Mucosa of descending colon (tissue), 3 donors: ENCODE measurements around the gene PTPN22. TPM values are rescaled to one million over a fixed set of nuclear protein-coding genes. Genes with fewer than 3 reads are reported as not detected.

Experiments used
- ATAC-seq: fragments of 200-7000 bp; cut with Tn5 transposase; one replicate; pipeline ENCODE4 v1.9.1; 2020; ENCODE audit warnings: mild to moderate bottlenecking, moderate library complexity
- DNase-seq, 3 donors: peaks; one replicate each; pipeline ENCODE4 v3.0.0-alpha.2; 2020
- H3K36me3 ChIP-seq: fragments of 200-600 bp; one replicate; pipeline ENCODE4 v1.8.0; 2021; ENCODE audit warnings: low read depth, mild to moderate bottlenecking
- H3K4me1 ChIP-seq: fragments of 200-600 bp; one replicate; pipeline ENCODE4 v1.8.0; 2021; ENCODE audit warnings: low read depth, mild to moderate bottlenecking
- H3K4me3 ChIP-seq: fragments of 200-600 bp; one replicate; pipeline ENCODE4 v1.8.0; 2021; ENCODE audit warnings: mild to moderate bottlenecking
- H3K9me3 ChIP-seq: fragments of 200-600 bp; one replicate; pipeline ENCODE4 v1.8.0; 2021; ENCODE audit warnings: mild to moderate bottlenecking
- CTCF ChIP-seq: fragments of 200-600 bp; IDR thresholded peaks from one replicate; pipeline ENCODE4 v1.8.0; 2022; ENCODE audit warnings: antibody characterized with exemption, mild to moderate bottlenecking
- intact Hi-C, 2 donors: fragments of 100-400 bp; cut with DNase I in 1 of 2; cut with micrococcal nuclease in 1 of 2; formaldehyde crosslinking; loops; one replicate each; pipeline versions ENCODE4 v1.11.0 to v1.11.1; 2022; cut with DNase I, micrococcal nuclease
- total RNA-seq, 3 donors: library from RNA; stranded (reverse); fragmentation: NEBNext Ultra II Directional in 2 of 3; extraction: Animal tissue kit (Norgen Biotek cat#: 25700) in 2 of 3; gene quantifications; one replicate each; pipeline versions ENCODE4 v1.2.1 to v1.2.4, GENCODE V29; 2021 to 2023
- donor health status: DM: no; HTN: no; CAD: no; lungs with moderate emphysema.
- donor health status: DM: no; HTN: no; CAD: no.
- donor health status: DM: no; HTN: yes; CAD: no.

The PTPN22 gene
- total RNA-seq, 3 donors from 2014 or later: 4.3 to 8.3 (median 5.2) TPM

- DNase-seq: peak in 2 of 3 donors; percentile 44 to 55
- peak; percentile 69 for ATAC-seq
- TF ChIP-seq CTCF: no peak
- Histone ChIP-seq H3K9me3 (no peaks in the 10 kb centered on the region), H3K4me3 (peak overlapping the region; percentile 18), H3K36me3 (peaks cover 5% of the 10 kb centered on the region), H3K4me1 (peaks cover 18% of the 10 kb centered on the region)
- intact Hi-C loops: no loop called here
Measured at GRCh38 chr1:113886417-113887401, 15.2 kb upstream of the PTPN22 start.

DNA sequence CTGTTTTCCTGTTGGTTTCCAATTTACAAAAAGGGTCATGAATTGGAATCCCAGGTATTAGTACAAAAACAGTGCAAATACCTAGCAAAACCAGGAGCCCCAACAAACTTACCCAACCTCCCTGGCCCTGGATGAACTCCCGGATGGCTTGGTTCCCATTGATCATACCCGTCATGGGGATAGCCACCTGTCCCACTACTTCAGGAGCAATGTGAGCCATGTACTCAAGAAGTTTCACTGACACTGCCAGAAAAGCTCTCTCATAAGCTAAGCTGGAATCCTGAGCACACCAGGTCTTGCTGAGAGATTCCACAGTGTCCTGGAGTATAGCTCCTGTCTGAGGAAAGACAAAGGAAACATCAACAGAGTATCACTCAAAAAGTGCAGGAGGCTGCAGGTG lies 10.1 kb upstream of the PTPN22 start:
- Histone ChIP-seq H3K4me3 (no peak overlapping the region), H3K4me1 (peaks cover 11% of the 10 kb centered on the region), H3K9me3 (no peaks in the 10 kb centered on the region), H3K36me3 (no peaks in the 10 kb centered on the region)
- intact Hi-C loops: no loop called here
- ATAC-seq (no peak), DNase-seq (no peak)
- no peak for TF ChIP-seq CTCF

DNA sequence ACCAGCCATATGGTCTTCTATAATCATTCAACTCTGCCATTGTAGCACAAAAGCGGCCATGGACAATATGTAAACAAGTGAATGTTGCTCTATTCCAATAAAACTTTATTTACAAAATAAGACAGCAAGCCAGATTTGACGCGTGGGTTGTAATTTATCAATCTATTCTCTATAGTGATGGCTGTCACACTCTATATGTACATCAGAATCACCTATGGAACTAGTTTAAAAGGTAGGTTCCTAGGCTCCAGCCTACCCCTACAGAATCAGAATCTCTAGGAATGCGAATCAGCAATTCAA lies 8.2 kb upstream of the PTPN22 start:
- ATAC-seq (no peak), DNase-seq (no peak)
- no peak for TF ChIP-seq CTCF
- H3K36me3 ChIP-seq: no peaks in the 10 kb centered on the region
- H3K4me1 ChIP-seq: peaks cover 11% of the 10 kb centered on the region
- no peaks in the 10 kb centered on the region for H3K9me3 ChIP-seq
- intact Hi-C loops: no loop called here
- no peak overlapping the region for H3K4me3 ChIP-seq

- no peak overlapping the region for H3K4me3 ChIP-seq
- ATAC-seq: peak; percentile 39
- intact Hi-C loops: no loop called here
- no peaks in the 10 kb centered on the region for H3K9me3 ChIP-seq
- peaks cover under 1% of the 10 kb centered on the region for H3K4me1 ChIP-seq
- no peak for TF ChIP-seq CTCF
- no peak for DNase-seq
- H3K36me3 ChIP-seq: no peaks in the 10 kb centered on the region
Measured at GRCh38 chr1:113876176-113876575, 4.7 kb upstream of the PTPN22 start.

- ATAC-seq: peak; percentile 37
- no peak for DNase-seq
- Histone ChIP-seq H3K4me1 (no peaks in the 10 kb centered on the region), H3K36me3 (no peaks in the 10 kb centered on the region), H3K4me3 (no peak overlapping the region), H3K9me3 (no peaks in the 10 kb centered on the region)
- intact Hi-C loops: no loop called here
- no peak for TF ChIP-seq CTCF
Measured at GRCh38 chr1:113875714-113876113, 4.2 kb upstream of the PTPN22 start.
